ENCODE results near the gene ZNF827. TPM values are rescaled to one million over a fixed set of nuclear protein-coding genes. Genes with fewer than 3 reads are reported as not detected.

Gene ZNF827
- total RNA-seq, 1 experiment from 2014 or later, result 19.1 TPM

- Histone ChIP-seq H3K36me3 (ENCODE audit: control insufficient read depth in 1 of 2, insufficient read depth in 2 of 2, low read length in 2 of 2) (no peaks in the 10 kb centered on the region), H3K79me2 (ENCODE audit: insufficient read depth, low read length) (no peaks in the 10 kb centered on the region), H3K4me2 (ENCODE audit: low read length) (no peak overlapping the region), H3K9ac (ENCODE audit: low read length) (no peak overlapping the region), H3K9me2 (ENCODE audit: insufficient read depth) (no peaks in the 10 kb centered on the region), H3K4me1 (ENCODE audit: control insufficient read depth in 1 of 2, insufficient read depth in 2 of 2, low read length in 2 of 2) (no peaks in the 10 kb centered on the region), H2AFZ (ENCODE audit: low read depth, low read length, poor library complexity, severe bottlenecking) (no peak overlapping the region), H3K9me3 (ENCODE audit: control insufficient read depth in 1 of 2, insufficient read depth in 1 of 2, low read depth in 1 of 2, low read length in 2 of 2) (no peaks in the 10 kb centered on the region), H3K27ac (ENCODE audit: low read depth, low read length) (no peak overlapping the region), H3K27me3 (ENCODE audit: insufficient read depth, low read length) (no peaks in the 10 kb centered on the region), H4K20me1 (ENCODE audit: insufficient read depth) (no peaks in the 10 kb centered on the region), H3K4me3 (replicated peaks in 1 of 2; ENCODE audit: low read depth in 1 of 2, low read length in 2 of 2) (no peak overlapping the region)
- ChIA-PET POLR2A (no interaction called here), RAD21 (ENCODE audit: low non-redundant PET in 1 of 2, low total read pairs in 2 of 2, uncharacterized antibody in 2 of 2, unreplicated experiment in 2 of 2) (no interaction called here), CTCF (no interaction called here)
- no peak for DNase-seq (ENCODE audit: low read depth, low spot score)
- ATAC-seq, result no peak
- TF ChIP-seq POLR2AphosphoS5 (IDR thresholded peaks at IDR 0.05; ENCODE audit: low read depth, low read length) (no peak), YY1 (IDR thresholded peaks at IDR 0.05; ENCODE audit: extremely low read depth, insufficient replicate concordance, low read depth, low read length) (no peak), ZNF274 (IDR thresholded peaks at IDR 0.05; ENCODE audit: low read depth, low read length) (no peak), POLR2A (IDR thresholded peaks at IDR 0.05; ENCODE audit: borderline replicate concordance, extremely low read depth, insufficient read depth, insufficient read length) (no peak), ELF1 (IDR thresholded peaks at IDR 0.05; ENCODE audit: borderline replicate concordance, low read depth) (no peak), EZH2phosphoT487 (IDR thresholded peaks at IDR 0.05; ENCODE audit: borderline replicate concordance) (no peak), TCF7L2 (IDR thresholded peaks at IDR 0.05; ENCODE audit: borderline replicate concordance, extremely low read depth, insufficient read depth, insufficient read length) (no peak), MAX (IDR thresholded peaks at IDR 0.05) (no peak), REST (IDR thresholded peaks at IDR 0.05; ENCODE audit: low read depth) (no peak), CEBPB (IDR thresholded peaks at IDR 0.05; ENCODE audit: low read depth) (no peak)
- BruUV-seq (replicated peaks), result no TSS peak
- intact Hi-C loops (cut with micrococcal nuclease), result no loop called here
Measured at GRCh38 chr4:145719752-145720624, 218.6 kb downstream of the ZNF827 start.

Measured in HCT116 (cell line).